Sciatic nerve (tissue), 2 donors: ENCODE results near the gene STK25. TPM values are rescaled to one million over a fixed set of nuclear protein-coding genes. Genes with fewer than 3 reads are reported as not detected.
"Not testable (repeated sequence)": the region's sequence is repeated elsewhere in the genome, so short reads cannot be mapped to it uniquely, and the experiment has no call there.

Experiments used
- ATAC-seq: fragments of 200-7000 bp; cut with Tn5 transposase; one replicate; pipeline ENCODE4 v1.9.1; 2020; ENCODE audit warnings: mild to moderate bottlenecking, moderate library complexity
- DNase-seq: peaks from one replicate; pipeline ENCODE4 v3.0.0-alpha.2; 2020; ENCODE audit warnings: low spot score
- intact Hi-C: fragments of 100-400 bp; cut with DNase I; formaldehyde crosslinking; loops from one replicate; pipeline ENCODE4 v1.14.2; 2022
- total RNA-seq: library from RNA; stranded (reverse); fragmentation: NEBNext Ultra II Directional; extraction: Animal tissue kit (Norgen Biotek cat#: 25700); gene quantifications from one replicate; pipeline ENCODE4 v1.2.1, GENCODE V29; 2021
- donor health status: DM: no; HTN: no; CAD: no.
- donor health status: DM: no; HTN: no; CAD: no.

The STK25 gene
- total RNA-seq, 1 donor from 2014 or later: 125 TPM

DNA sequence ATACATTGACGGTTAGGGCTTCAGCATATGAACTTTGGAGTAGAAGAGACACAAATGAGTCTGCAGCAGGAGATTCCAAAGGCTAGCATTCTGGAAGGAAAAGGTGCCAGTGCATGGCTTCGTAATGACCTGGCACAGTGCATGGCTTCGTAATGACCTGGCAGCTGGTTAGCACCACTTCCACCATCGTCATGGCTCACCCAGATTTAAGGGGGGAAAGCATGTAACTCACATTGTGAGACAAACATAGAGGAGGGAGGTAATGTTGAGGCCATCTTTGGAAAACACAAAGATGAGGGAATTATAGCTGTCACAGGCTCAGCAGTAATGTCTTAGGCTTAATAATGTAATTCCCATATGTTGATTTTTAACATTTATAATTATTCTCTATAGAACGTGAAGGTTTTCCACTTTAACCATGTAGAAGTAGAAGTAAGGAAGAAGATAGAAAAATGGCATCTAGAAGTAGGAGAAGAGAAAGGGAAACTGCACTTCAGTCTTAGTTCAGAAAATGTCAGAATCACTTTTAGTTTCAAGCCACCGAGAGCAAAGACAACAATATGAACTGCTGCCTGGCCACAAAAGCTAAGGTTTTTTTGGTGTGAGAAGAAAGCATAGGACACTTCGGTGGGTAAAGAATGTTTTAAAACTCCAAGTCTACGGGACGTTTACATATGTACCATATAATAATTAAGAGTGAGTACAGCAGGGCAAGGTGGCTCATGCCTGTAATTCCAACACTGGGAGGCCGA lies 6.8 kb upstream of the STK25 start:
- intact Hi-C loops: loop anchor here (5.0 kb wide), 1 partner anchor 373 kb away; no protein-coding TSS in a partner anchor

DNA sequence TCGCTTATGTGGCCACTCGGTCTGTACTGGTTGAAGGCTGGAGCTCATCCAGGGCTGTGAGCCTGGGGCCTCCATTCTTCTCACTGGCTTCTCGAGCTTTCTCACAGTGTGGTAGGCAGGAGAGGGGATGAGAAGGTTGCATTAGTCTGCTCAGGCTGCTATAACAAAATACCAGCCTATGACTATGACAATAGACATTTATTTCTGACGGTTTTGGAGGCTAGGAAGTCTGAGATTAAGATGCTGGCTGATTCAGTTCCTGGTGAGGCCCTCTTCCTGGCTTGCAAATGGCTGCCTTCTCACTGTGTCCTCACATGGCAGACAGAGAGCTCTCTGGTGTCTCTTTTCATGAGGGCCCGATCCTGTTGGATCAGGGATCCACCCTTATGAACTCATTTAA lies 6.2 kb upstream of the STK25 start:
- intact Hi-C loops: loop anchor here (5.0 kb wide), 1 partner anchor 372 kb away; no protein-coding TSS in a partner anchor
- no peak for DNase-seq
- no peak for ATAC-seq

More for the DNA sequence above, 6.8 kb upstream of the STK25 start:
- no peak for DNase-seq
- ATAC-seq: no peak

DNA sequence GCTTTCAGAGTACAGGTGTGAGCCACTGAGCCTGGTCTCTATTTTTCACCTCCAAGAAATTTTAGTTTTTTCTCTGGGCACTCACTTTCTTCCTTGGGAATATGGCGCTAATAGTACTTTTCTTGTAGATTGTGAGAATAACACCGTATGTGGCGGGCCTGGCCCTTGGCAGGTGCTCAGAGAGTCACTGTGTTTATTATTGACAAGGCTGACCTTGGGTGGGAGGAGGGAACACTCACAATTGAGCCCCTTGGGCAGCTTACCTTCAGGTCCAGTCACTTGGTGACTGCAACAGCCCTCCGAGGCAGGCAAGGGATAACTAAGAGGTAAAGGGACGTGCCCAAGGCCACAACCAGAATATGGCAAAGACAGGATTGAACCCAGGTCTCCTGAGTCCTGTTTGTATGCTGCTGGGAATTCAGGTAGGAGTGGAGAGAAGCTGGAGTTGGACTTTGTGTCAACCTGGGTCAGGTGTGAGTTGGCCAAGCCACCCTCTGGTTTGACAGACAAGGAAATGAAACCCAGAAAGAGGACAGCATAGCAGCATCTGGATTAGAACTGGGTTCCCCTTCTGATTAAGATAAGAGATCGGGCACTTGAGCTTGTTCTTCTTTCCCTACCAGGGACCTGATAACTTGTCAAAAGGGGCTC lies 2.8 kb upstream of the STK25 start:
- ATAC-seq: no peak
- no peak for DNase-seq
- intact Hi-C loops: loop anchor here (5.0 kb wide), 1 partner anchor 369 kb away; no protein-coding TSS in a partner anchor

DNA sequence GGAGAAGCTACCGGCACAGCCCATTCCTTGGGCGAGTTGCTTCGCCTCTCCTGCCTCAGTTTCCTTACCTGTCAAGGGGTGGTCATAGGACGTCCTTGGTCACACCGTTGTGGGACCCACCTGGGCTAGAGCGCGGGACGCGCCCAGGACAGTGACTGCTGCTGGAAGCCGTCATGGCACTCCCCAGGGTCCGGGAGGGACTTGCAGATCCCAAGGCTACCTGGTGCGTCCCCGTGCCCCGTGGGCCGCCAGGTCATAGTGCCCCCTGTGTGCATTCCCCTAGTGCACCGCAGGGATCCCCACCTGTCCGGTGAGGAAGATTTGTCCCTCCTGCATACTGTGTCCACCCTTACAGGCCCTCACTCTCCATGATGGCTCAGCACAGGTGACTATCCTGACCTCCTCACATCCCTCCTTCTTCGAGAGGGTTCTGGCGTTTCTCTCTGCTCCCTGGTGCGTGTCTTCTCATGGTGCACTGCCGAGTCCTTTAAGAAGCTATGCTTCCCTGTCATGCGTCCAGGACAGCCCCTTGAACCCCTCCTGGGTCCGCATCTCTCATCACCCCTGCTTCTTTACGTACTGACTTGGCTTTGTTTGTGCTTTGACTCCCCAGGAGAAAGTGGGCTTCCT lies 886 bp upstream of the STK25 start:
- ATAC-seq (peak; percentile 1), DNase-seq (peak; percentile 76)
- intact Hi-C loops: no loop called here

DNA sequence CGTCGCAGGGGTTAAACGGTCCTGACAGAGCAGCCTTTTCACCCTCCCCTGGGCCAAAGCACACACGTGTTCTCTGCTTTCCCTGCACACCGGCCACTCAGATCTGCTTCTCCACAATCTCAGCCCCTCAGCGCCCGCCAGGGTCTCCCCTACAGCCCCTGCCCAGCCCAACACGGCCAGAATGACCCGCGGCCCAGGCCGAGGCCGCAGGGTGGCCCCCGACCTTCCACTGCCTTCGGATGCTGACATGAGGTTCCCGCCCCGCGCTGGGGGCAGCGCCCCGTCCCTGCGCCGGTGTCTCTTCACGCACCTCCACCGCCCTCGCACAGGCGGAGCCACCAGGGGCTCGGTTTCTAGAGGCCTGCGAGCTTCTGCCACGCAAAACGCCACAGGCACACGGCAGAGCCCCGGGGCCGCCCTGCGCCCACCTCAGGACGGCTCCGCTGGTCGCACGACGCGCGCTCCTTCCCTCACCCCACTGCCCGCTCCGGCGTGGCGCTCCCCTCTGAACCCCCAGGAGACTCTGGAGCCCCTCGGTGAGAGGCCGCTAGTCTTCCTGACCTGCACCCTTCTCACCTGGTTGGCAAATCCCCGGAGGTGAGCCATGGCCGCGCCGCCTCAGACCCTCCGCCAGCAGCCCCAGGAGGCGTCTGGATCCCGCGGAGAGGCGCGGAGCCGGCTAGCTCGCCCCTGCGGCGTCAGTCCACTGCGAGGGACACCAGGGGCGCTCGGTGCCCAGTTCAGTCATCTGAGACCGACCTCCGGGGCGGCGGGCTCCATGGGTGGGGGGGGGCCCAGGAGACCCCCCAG lies 749 bp downstream of the STK25 start:
- DNase-seq (no peak), ATAC-seq (peak; percentile 6)
- intact Hi-C loops: no loop called here

DNA sequence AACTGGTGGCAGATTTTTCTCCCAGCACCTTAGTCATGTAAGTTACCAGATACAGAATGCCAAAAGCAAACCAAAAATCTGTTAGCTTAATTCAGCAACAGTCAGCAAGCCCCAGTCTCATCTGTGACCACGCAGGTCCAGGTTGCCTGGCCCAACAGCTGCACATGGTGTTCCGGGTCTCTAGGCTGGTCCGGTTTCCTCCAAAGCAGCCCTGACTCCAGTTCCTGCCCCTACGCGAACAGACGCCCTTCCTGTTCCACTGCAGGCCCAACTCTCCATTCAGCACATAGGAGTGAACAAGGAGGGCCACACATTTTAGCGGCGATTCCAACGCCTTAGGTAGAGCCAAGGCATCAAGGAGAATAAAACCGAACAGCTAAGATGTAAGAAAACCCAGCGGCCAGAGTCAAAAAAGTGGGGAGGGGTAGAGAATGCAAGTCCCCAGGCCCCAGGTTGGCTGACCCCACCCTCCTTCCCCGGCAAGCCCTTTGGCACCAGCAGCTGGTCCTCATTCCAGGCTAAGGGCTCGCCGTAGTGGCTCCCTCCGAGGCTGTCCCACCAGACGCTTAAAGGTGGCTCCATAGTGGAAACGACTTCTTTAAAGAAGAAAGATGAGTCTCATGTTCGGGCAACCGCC lies 1.5 kb downstream of the STK25 start:
- ATAC-seq: no peak
- DNase-seq: no peak
- intact Hi-C loops: no loop called here

DNA sequence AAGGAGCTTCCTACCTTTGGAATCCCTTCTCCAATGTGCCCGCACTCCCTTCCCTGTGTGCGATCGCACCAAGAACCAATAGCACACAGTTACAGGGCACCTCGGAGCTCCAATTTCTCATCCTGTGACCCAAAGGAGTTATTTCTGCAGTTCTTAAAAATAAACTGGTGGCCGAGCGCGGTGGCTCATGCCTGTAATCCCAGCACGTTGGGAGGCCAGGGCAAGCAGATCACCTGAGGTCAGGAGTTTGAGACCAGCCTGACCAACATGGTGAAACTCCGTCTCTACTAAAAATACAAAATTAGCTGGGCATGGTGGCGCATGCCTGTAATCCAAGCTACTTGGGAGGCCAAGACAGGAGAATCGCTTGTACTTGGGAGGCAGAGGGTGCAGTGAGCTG lies 2.1 kb downstream of the STK25 start:
- DNase-seq, intact Hi-C loops, ATAC-seq: not testable (repeated sequence)

DNA sequence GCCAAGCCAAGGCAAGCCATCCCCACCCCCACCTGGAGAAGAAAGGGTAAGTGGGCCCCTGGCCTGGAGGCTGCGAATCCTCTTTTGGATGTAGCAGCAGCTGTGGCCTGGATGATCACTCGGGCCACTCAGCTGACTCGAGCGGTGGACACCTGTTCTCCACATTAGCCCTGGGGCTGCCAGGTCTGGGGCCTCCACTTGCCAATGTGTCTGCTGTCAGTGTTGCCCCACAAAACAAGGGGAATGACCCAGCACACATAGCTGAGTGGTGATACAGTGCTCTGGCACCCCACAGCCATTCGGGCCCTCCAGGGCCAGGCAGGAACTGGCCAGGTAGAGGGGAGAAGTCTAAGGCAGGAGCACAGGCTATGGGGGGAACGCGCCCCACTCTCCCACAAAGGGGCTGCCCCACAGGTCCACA lies 2.6 kb downstream of the STK25 start:
- DNase-seq (no peak), ATAC-seq (no peak)
- intact Hi-C loops: no loop called here

DNA sequence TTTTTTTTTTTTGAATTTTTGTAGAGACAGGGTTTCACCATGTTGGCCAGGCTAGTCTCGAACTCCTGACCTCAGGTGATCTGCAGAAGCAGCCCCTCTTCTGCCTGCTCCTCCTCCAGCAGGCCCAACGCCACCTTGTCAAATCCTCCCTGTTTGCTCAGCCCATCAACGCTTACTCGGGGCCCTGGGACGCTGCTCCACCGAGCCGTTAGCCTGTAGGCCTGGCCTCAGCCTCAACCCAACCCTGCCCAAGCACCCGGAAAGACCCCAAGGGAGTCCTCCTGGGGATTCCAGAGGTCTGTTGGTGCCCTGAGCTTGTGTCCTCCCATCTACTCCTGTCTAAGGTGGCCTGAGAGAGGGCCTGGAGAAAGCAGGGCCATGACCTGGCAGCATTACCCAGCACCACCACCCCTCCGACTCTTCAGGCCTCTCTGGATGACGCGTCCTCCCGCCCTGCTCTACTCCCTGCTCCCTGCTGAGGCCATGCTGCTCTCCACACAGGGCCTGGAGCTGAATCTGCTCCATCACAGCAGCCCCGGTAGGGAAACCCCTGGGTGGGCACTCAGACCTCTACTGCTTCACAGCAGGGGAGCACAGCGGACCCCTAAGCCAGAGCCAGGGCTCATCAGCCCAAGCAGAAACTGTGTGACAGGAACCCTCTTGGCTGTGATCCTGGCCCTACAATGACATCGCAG lies 3.2 kb downstream of the STK25 start:
- intact Hi-C loops: no loop called here
- ATAC-seq (no peak), DNase-seq (no peak)

DNA sequence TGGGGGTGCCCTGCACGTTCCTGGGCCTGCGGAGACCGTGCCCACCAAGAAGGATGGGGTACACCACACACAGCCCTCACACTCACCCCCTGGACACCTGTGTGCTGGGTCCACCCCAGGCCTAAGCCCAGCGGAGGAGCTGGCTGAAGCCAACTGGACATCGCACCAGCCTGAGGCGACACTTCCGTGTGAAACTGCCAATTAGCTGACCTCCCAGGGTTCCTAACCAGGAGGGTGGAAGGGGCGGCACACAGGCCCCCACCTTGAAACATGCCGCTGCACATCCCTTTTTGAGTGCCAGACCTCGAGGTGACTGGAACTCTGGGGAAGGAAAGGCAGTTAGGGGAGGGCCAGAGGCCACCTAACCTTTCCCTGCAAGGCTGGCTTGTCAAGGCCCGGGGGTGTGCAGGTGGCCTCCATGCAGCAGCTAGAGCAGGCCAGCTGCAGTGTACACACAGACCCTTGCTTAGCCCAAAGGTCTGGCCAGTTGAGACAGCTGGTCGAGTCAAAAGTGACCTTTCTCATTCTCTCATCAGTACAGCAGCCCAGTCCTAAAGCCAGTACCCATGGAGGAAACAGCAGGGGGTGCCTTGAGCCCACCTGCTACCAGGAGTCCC lies 4.5 kb downstream of the STK25 start:
- ATAC-seq (no peak), DNase-seq (no peak)
- intact Hi-C loops: no loop called here

DNA sequence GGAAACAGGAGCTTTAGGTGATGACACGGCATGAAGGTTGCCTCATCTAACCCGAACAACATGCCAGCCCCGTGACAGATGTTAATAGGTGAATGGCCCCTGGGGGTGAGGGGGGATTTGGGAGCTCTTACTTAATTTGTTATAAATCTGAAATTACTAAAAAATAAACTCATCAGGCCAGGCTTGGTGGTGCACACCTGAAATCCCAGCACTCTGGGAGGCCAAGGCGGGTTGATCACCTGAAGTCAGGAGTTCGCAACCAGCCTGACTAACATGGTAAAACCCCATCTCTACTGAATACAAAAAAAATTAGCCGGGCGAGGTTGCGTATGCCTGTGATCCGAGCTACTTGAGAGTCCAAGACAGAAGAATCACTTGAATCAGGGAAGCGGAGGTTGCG lies 6.1 kb downstream of the STK25 start:
- intact Hi-C loops: no loop called here
- ATAC-seq: no peak
- DNase-seq: no peak

DNA sequence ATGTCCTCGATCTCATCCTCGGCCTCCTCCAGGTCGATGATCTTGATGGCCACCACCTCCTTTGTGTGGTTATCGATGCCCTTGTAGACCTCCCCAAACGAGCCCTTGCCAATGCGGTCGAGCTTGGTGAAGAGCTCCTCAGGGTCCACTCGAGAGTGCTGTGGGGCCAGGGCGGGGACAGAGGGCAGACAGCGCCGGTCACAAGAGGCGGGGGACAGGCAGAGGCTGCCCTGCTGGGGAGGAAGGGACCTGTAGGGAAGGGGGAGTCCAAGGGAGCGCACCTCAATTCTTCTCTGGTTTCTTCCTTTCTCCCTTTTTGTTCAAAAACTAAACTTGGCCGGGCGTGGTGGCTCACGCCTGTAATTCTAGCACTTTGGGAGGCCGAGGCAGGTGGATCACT lies 6.8 kb downstream of the STK25 start:
- intact Hi-C loops: no loop called here
- no peak for ATAC-seq
- DNase-seq: no peak

DNA sequence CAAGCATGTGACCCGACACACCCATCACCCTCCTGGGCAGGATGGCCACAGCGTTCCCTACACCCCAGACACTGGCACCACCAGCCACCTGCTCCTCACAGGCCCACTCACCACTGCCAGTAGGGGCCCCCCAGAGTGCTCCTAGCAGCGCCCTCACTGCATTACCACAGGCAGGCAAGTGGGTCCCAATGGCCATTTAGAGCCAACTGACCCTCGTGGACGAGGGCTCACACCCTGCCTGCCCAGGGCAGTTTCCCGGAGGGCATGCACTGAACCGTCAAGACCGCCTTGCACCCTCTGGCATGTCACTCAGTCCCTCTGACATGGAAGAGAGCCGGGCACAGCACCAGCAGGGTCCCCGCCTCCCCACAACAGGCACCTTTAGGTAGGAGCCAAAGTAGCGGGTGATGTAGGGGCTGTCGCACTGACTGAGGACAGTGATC lies 7.3 kb downstream of the STK25 start:
- no peak for ATAC-seq
- DNase-seq: no peak
- intact Hi-C loops: no loop called here

DNA sequence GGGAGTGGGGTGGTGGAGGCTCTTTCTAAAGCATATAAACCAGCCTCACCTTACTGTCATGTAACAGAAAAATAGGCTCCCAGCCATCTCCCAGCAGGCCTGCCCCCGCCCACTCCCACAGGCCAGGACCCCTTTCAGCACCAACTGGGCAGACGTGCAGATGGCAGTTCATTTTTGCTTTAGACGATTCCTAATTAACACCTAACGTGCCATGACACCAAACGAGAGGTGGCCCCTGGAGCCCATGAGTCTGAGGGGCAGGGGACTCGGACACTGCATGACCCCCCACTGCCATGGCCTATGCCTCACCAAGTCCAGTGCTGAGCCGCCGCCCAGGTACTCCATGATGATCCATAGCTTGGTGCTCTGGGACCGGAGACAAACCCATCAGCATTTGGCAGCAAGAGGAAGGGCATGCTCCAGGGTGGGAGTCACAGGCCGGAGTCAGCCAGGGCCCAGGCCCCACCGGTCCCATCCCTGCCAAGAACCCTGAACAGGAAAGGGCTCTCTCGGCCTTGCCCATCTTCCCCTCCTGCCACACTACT lies 7.9 kb downstream of the STK25 start:
- no peak for ATAC-seq
- DNase-seq: no peak
- intact Hi-C loops: no loop called here

DNA sequence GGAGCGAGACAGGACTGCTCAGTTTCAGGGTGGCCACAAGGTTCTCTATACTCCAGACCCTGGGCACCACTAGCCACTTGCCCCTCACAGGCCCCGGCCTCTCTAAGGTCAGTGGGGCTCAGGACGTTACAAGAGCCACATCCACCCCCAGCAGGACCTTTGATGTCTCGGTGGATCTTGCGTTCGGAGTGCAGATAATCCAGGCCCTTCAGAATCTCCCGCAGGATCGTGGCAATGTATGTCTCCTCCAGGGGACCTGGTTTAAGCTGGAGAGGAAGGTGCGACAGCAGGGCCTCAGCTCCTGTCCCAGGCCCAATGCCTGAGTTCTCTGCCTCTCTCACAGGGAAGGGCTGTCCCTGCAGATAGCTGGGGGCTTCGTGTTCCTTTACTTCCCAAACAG lies 8.4 kb downstream of the STK25 start:
- intact Hi-C loops: no loop called here
- DNase-seq: no peak
- no peak for ATAC-seq

DNA sequence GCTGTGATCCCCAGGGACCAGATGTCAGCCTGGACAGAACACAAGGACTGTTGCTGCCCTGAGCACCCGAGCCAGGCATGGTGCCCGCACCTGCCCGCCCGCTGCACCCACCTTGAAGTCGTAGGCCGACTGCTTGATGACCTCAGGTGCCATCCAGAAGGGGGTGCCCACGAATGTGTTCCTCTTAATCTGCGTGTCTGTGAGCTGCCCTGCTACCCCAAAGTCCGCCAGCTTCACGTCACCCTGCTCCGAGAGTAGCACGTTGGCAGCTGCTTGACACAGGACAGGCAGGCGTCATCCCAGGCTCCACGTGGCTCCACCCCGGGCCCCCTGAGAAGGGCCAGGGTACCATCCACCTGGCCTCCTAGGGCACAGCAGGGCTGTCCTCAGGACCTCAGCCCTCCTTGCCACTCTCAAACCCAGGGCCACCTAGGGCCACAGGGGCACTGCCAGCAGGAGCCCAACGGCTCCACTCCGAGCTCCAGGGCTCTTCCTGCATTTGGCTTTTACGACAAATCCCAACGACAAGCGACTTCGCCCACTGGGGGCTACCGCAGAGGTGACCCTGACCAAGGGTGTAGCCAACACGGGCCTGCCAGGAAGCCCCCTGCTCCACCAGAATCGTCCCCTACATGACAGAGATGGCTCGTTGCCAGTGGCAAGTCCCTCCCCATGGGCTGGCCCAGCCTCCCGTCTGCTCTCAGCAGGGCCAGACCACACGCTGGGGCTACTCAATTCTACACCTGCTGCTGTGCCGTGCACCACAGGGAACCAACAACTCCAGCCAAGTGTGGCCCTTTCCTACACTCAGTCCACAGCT lies 9.0 kb downstream of the STK25 start:
- intact Hi-C loops: no loop called here
- ATAC-seq: no peak
- no peak for DNase-seq
